Measurements from ENCODE around the gene SLC39A11.

- TF ChIP-seq CTCF (conservative IDR thresholded peaks at IDR 0.05; ENCODE audit: low read depth, low read length) (no peak), EZH2 (IDR thresholded peaks at IDR 0.05; ENCODE audit: borderline replicate concordance, low read depth, low read length, poor library complexity, severe bottlenecking) (no peak)
Measured at GRCh38 chr17:73030501-73030921, 62.0 kb downstream of the SLC39A11 start.
